Epithelial cell of alveolus of lung (primary cell): ENCODE measurements around the gene DEFB118. TPM values are rescaled to one million over a fixed set of nuclear protein-coding genes. Genes with fewer than 3 reads are reported as not detected.

Source experiments
- total RNA-seq: library from RNA; depleted of rRNA; stranded (reverse); fragments of >200 nt; gene quantifications from 2 replicates; pipeline ENCODE4 v1.2.1, GENCODE V29; 2015

The DEFB118 gene, protein sequence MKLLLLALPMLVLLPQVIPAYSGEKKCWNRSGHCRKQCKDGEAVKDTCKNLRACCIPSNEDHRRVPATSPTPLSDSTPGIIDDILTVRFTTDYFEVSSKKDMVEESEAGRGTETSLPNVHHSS
- not detected in 2 replicates for total RNA-seq

DNA sequence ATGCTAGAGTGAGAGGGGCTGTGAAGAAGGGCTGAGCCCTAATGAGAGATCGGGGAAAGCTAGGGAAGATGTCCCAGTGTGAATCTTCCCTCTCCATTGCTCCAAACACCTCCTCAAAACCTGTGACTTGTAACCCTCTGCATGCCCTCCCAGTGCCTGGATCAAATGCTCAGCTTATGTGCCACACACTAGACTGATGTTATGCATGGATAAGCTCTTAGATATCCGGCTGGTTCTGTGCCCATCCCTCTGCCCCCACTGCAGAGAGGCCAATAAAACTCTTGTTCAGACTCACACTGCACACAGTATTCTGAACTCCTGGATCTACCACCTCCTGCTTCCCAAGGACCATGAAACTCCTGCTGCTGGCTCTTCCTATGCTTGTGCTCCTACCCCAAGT is at the start of gene DEFB118:
TSS of gene DEFB118 (plus strand) at position 301 of the 400 bp plus-strand sequence. CDS start at position 351, 50 bp downstream.

GRCh38 chr20:31390490-31390889 is 22.1 kb downstream of the DEFB118 start, which contains the start of gene DEFB119:
Gene DEFB119, minus strand, starts transcription at chr20:31390590. Its CDS starts 107 bp downstream, at chr20:31390483.

GRCh38 chr20:31406115-31406514 is 37.7 kb downstream of the DEFB118 start, which contains the start of gene DEFB121:
Gene DEFB121, minus strand, starts transcription at chr20:31406215. Its CDS starts 63 bp downstream, at chr20:31406152.

Other genes with a start within 250 kb of the DEFB118 start
- gene DEFB115, start 110.9 kb upstream of the DEFB118 start, total RNA-seq = not detected in 2 replicates
- gene DEFB116, start 60.0 kb upstream of the DEFB118 start, total RNA-seq = not detected in 2 replicates
- not detected in 2 replicates for gene DEFB119, start 22.0 kb downstream of the DEFB118 start, total RNA-seq
- not detected in 2 replicates for gene DEFB121, start 37.6 kb downstream of the DEFB118 start, total RNA-seq
- not detected in 2 replicates for gene DEFB123, start 72.0 kb downstream of the DEFB118 start, total RNA-seq
- gene DEFB124, start 106.5 kb downstream of the DEFB118 start, total RNA-seq = not detected in 2 replicates
- gene REM1, start 106.7 kb downstream of the DEFB118 start, total RNA-seq = not detected in 2 replicates
- gene HM13, start 145.8 kb downstream of the DEFB118 start, total RNA-seq = 105 and 109 TPM in 2 replicates
- 238 and 993 TPM in 2 replicates for gene ID1, start 236.7 kb downstream of the DEFB118 start, total RNA-seq